ENCODE results near the gene KIAA0319L.

The KIAA0319L gene

DNA sequence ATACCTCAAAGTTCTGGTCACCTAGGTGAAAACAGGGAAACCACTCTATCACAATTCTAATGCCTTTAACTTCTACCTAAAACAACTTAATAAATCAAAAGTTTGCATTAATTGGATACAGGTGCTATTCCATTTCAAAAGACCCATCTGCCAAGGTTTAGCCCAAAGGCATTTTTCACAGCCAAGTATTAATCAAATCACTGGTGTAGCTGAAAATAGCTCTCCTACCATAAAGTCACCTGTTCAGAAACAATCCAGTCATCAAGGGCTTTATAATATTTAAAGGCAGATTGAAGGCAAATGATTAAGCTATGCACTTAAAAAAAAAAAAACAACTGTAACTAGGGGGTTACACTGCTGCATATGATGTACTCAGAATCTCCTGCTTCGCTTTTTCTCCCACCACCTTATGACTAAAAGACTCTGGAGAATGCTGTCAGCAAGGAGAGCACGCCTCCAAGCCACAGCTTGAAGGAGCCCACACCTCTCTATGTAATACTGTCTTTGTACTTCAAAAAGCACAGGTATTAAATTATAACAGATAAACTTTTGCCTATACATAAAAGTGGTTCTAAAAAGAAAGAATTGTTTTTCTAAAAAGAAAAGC lies 20.5 kb downstream of the KIAA0319L start:
- peaks cover 23% of the 10 kb centered on the region; the same call in 1 of the 2 replicates for H3K36me3 ChIP-seq (ENCODE audit: insufficient read depth, low read length)
- H3K27me3 ChIP-seq (ENCODE audit: insufficient read depth, low read length, poor library complexity), result no peaks in the 10 kb centered on the region
- ATAC-seq (ENCODE audit: insufficient read depth, low read depth), result no peak
- no peak overlapping the region for H3K4me2 ChIP-seq (ENCODE audit: insufficient read depth, low read length)
- H3K27ac ChIP-seq (ENCODE audit: low read length), result no peak overlapping the region
- no peak overlapping the region for H3K9ac ChIP-seq (ENCODE audit: low read depth, low read length)
- H3K79me2 ChIP-seq (ENCODE audit: insufficient read depth, low read length), result peaks cover 26% of the 10 kb centered on the region
- no peak overlapping the region for H2AFZ ChIP-seq (ENCODE audit: low read depth, low read length)
- DNase-seq, result no peak
- no peaks in the 10 kb centered on the region for H3K4me1 ChIP-seq (ENCODE audit: insufficient read depth, low read length)
- H3K9me3 ChIP-seq (ENCODE audit: insufficient read depth, low read length, severe bottlenecking), result peaks cover under 1% of the 10 kb centered on the region
- H3K4me3 ChIP-seq (ENCODE audit: low read depth in 1 of 2, low read length in 2 of 2), result no peak overlapping the region
- TF ChIP-seq EZH2 (IDR thresholded peaks at IDR 0.05; ENCODE audit: borderline replicate concordance, low read depth, low read length, severe bottlenecking), result no peak
- TF ChIP-seq, protein P1, sequence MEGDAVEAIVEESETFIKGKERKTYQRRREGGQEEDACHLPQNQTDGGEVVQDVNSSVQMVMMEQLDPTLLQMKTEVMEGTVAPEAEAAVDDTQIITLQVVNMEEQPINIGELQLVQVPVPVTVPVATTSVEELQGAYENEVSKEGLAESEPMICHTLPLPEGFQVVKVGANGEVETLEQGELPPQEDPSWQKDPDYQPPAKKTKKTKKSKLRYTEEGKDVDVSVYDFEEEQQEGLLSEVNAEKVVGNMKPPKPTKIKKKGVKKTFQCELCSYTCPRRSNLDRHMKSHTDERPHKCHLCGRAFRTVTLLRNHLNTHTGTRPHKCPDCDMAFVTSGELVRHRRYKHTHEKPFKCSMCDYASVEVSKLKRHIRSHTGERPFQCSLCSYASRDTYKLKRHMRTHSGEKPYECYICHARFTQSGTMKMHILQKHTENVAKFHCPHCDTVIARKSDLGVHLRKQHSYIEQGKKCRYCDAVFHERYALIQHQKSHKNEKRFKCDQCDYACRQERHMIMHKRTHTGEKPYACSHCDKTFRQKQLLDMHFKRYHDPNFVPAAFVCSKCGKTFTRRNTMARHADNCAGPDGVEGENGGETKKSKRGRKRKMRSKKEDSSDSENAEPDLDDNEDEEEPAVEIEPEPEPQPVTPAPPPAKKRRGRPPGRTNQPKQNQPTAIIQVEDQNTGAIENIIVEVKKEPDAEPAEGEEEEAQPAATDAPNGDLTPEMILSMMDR (IDR thresholded peaks at IDR 0.05; ENCODE audit: borderline replicate concordance, extremely low read depth, low read length, poor library complexity, severe bottlenecking), result no peak
- H4K20me1 ChIP-seq (ENCODE audit: insufficient read depth, low read length), result peaks cover 6% of the 10 kb centered on the region; the same call in 1 of the 2 replicates

DNA sequence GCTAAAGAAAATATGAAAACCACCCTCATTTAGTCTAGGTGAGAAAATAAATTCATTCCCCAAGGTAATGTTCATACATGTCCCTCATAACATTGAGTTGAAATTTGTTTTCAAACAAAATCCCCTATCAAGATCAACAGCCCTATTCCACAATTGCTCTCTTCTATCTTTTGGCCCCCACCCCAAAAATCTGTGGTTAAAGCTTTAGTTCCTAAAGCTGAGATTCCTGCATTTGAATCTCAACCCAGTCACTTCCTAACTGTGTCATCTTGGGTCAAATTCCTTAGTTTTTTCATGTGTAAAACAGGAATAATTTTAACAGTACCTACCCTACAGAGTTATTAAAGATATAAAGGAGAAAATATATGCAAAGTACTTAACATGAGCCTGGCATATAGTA lies 22.0 kb downstream of the KIAA0319L start:
- Histone ChIP-seq H3K4me3 (ENCODE audit: low read depth in 1 of 2, low read length in 2 of 2) (no peak overlapping the region), H3K36me3 (ENCODE audit: insufficient read depth, low read length) (peaks cover 29% of the 10 kb centered on the region), H3K4me1 (ENCODE audit: insufficient read depth, low read length) (no peaks in the 10 kb centered on the region), H4K20me1 (ENCODE audit: insufficient read depth, low read length) (no peaks in the 10 kb centered on the region), H3K9me3 (ENCODE audit: insufficient read depth, low read length, severe bottlenecking) (peaks cover 13% of the 10 kb centered on the region), H3K4me2 (ENCODE audit: insufficient read depth, low read length) (no peak overlapping the region), H2AFZ (ENCODE audit: low read depth, low read length) (no peak overlapping the region), H3K27me3 (ENCODE audit: insufficient read depth, low read length, poor library complexity) (no peaks in the 10 kb centered on the region), H3K9ac (ENCODE audit: low read depth, low read length) (no peak overlapping the region), H3K79me2 (ENCODE audit: insufficient read depth, low read length) (peaks cover 24% of the 10 kb centered on the region), H3K27ac (ENCODE audit: low read length) (no peak overlapping the region)
- ATAC-seq (ENCODE audit: insufficient read depth, low read depth), result no peak
- no peak for TF ChIP-seq EZH2 (IDR thresholded peaks at IDR 0.05; ENCODE audit: borderline replicate concordance, low read depth, low read length, severe bottlenecking)
- DNase-seq, result no peak

DNA sequence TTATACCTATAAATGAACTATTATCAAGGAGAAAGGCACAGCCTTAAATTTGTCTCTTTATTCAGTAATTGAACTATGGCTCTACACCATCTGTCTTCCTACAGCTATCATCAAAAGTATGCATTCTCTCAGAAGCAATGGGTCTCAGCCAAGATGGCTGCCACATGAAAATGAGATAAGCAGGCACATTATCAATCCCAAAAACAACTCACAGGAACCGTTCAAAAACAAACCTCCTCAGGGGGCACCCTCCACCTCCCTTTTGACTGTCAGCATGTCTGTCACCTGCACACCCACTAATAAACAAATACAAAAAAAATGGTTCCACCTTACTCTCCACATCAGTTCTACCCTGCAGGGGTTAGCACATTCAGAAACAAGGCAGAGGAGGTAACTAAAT lies 23.6 kb downstream of the KIAA0319L start:
- H2AFZ ChIP-seq (ENCODE audit: low read depth, low read length), result no peak overlapping the region
- peaks cover 28% of the 10 kb centered on the region for H3K36me3 ChIP-seq (ENCODE audit: insufficient read depth, low read length)
- ATAC-seq (ENCODE audit: insufficient read depth, low read depth), result no peak
- H3K27ac ChIP-seq (ENCODE audit: low read length), result no peak overlapping the region
- H4K20me1 ChIP-seq (ENCODE audit: insufficient read depth, low read length), result no peaks in the 10 kb centered on the region
- no peak overlapping the region for H3K4me3 ChIP-seq (ENCODE audit: low read depth in 1 of 2, low read length in 2 of 2)
- no peak for DNase-seq
- TF ChIP-seq EZH2 (IDR thresholded peaks at IDR 0.05; ENCODE audit: borderline replicate concordance, low read depth, low read length, severe bottlenecking), result no peak
- TF ChIP-seq, protein P1 (IDR thresholded peaks at IDR 0.05; ENCODE audit: borderline replicate concordance, extremely low read depth, low read length, poor library complexity, severe bottlenecking), result no peak
- no peaks in the 10 kb centered on the region for H3K4me1 ChIP-seq (ENCODE audit: insufficient read depth, low read length)
- H3K79me2 ChIP-seq (ENCODE audit: insufficient read depth, low read length), result peaks cover 24% of the 10 kb centered on the region
- H3K27me3 ChIP-seq (ENCODE audit: insufficient read depth, low read length, poor library complexity), result no peaks in the 10 kb centered on the region
- no peak overlapping the region for H3K4me2 ChIP-seq (ENCODE audit: insufficient read depth, low read length)
- H3K9me3 ChIP-seq (ENCODE audit: insufficient read depth, low read length, severe bottlenecking), result peaks cover 16% of the 10 kb centered on the region
- H3K9ac ChIP-seq (ENCODE audit: low read depth, low read length), result no peak overlapping the region

DNA sequence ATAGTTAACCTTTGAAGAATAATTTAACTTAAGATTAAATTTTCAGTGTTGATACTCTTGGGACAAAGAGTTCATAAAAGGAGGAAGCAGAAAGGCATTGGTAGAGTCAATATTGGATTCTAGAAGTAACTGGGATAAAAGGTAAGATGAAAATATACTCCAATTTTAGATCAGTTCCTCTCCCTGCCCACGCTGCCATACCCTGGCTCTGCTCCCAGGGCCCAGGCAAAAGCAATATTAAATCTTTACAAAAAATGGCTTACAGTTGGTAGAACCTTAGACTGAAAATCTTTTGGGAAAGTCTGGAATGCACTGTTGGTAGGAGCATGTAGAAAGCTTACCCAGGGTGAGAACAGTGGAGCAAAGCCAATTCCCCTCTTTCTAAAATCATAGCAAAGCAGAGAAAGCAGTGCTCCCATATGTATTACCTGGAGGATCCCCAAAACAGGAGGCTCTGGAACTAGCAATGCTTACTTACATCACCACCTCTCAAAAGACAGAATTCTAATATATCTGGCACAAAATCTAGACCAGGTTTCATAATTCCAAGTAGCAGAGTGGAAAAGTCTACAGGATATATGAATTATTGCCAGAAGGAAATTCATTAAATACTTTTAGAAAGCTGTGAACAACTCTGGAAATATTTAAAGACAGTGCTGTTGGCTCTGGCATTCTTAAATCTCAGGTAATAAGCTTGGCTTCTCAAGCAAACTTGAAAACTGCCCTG lies 24.5 kb downstream of the KIAA0319L start:
- Histone ChIP-seq H3K79me2 (ENCODE audit: insufficient read depth, low read length) (peaks cover 24% of the 10 kb centered on the region), H3K9me3 (ENCODE audit: insufficient read depth, low read length, severe bottlenecking) (peaks cover 16% of the 10 kb centered on the region), H3K27me3 (ENCODE audit: insufficient read depth, low read length, poor library complexity) (no peaks in the 10 kb centered on the region), H3K27ac (ENCODE audit: low read length) (no peak overlapping the region), H3K36me3 (ENCODE audit: insufficient read depth, low read length) (peaks cover 28% of the 10 kb centered on the region), H2AFZ (ENCODE audit: low read depth, low read length) (no peak overlapping the region), H3K4me2 (ENCODE audit: insufficient read depth, low read length) (no peak overlapping the region), H4K20me1 (ENCODE audit: insufficient read depth, low read length) (no peaks in the 10 kb centered on the region), H3K4me1 (ENCODE audit: insufficient read depth, low read length) (no peaks in the 10 kb centered on the region), H3K9ac (ENCODE audit: low read depth, low read length) (no peak overlapping the region), H3K4me3 (ENCODE audit: low read depth in 1 of 2, low read length in 2 of 2) (no peak overlapping the region)
- ATAC-seq (ENCODE audit: insufficient read depth, low read depth) (no peak), DNase-seq (no peak)
- TF ChIP-seq, protein P1 (IDR thresholded peaks at IDR 0.05; ENCODE audit: borderline replicate concordance, extremely low read depth, low read length, poor library complexity, severe bottlenecking), result no peak
- TF ChIP-seq EZH2 (IDR thresholded peaks at IDR 0.05; ENCODE audit: borderline replicate concordance, low read depth, low read length, severe bottlenecking), result no peak
